GM12878 (cell line): ENCODE results near the gene DNAH1. TPM values are rescaled to one million over a fixed set of nuclear protein-coding genes. Genes with fewer than 3 reads are reported as not detected.

Experiments used
- ATF3 ChIP-seq: IDR thresholded peaks from 2 replicates; pipeline ENCODE4 v1.6.1; 2011; ENCODE audit warnings: low read depth, mild to moderate bottlenecking, low read length, moderate library complexity, borderline replicate concordance; ENCODE audit errors: extremely low read depth
- BMI1 ChIP-seq: fragments of 450-650 bp; IDR thresholded peaks from 2 replicates; pipeline ENCODE4 v1.6.1; 2016; ENCODE audit warnings: mild to moderate bottlenecking, moderate library complexity, borderline replicate concordance
- CHD4 ChIP-seq: fragments of 200-600 bp; sonication (generic); IDR thresholded peaks from 2 replicates; pipeline ENCODE4 v1.6.1; 2016; ENCODE audit warnings: mild to moderate bottlenecking
- CREB1 ChIP-seq: IDR thresholded peaks from 2 replicates; pipeline ENCODE4 v1.6.1; 2012; ENCODE audit warnings: low read depth, mild to moderate bottlenecking, inconsistent platforms
- CTCF ChIP-seq, 3 experiments: IDR thresholded peaks in 2 of 3; conservative IDR thresholded peaks in 1 of 3; 2 replicates each; pipeline ENCODE4 v1.5.1; 2011; ENCODE audit warnings: low read depth in 3 of 3, low read length in 3 of 3, mild to moderate bottlenecking in 3 of 3, control low read depth in 2 of 3, moderate library complexity in 2 of 3, inconsistent platforms in 1 of 3, mixed read lengths in 1 of 3; ENCODE audit not compliant: control insufficient read depth in 2 of 3, insufficient read depth in 1 of 3; ENCODE audit errors: extremely low read depth in 1 of 3
- FOXM1 ChIP-seq: IDR thresholded peaks from 2 replicates; pipeline ENCODE4 v1.6.1; 2012; ENCODE audit warnings: low read depth, mild to moderate bottlenecking, inconsistent platforms, low read length, moderate library complexity
- HDAC6 ChIP-seq: fragments of 200-600 bp; sonication (generic); IDR thresholded peaks from one replicate; pipeline ENCODE4 v1.8.0; 2017; ENCODE audit warnings: antibody characterized with exemption; ENCODE audit not compliant: unreplicated experiment
- MLLT1 ChIP-seq: fragments of 450-650 bp; IDR thresholded peaks from 2 replicates; pipeline ENCODE4 v1.6.1; 2016; ENCODE audit warnings: mild to moderate bottlenecking
- MTA2 ChIP-seq: fragments of 450-650 bp; IDR thresholded peaks from 2 replicates; pipeline ENCODE4 v1.6.1; 2016; ENCODE audit warnings: low read depth, mild to moderate bottlenecking, moderate library complexity
- NFYA ChIP-seq: IDR thresholded peaks from 2 replicates; pipeline ENCODE4 v1.6.1; 2011; ENCODE audit warnings: low read depth, mild to moderate bottlenecking, low read length, improper control_type of control experiment, borderline replicate concordance
- NRF1 ChIP-seq: conservative IDR thresholded peaks from 2 replicates; pipeline ENCODE4 v1.6.1; 2011; ENCODE audit warnings: mild to moderate bottlenecking, low read depth, low read length, improper control_type of control experiment
- PKNOX1 ChIP-seq: fragments of 450-650 bp; IDR thresholded peaks from 2 replicates; pipeline ENCODE4 v1.6.1; 2016; ENCODE audit warnings: mild to moderate bottlenecking
- POLR2A ChIP-seq: IDR thresholded peaks from 2 replicates; pipeline ENCODE4 v1.6.1; 2011; ENCODE audit warnings: low read depth, mild to moderate bottlenecking, low read length
- POLR2AphosphoS5 ChIP-seq: IDR thresholded peaks from 2 replicates; pipeline ENCODE4 v1.6.1; 2011; ENCODE audit warnings: mild to moderate bottlenecking, low read length, inconsistent platforms
- PRDM15 ChIP-seq: fragments of 450-650 bp; formaldehyde crosslinking; IDR thresholded peaks from 2 replicates; pipeline ENCODE4 v1.4.0; 2020; ENCODE audit warnings: mild to moderate bottlenecking, moderate library complexity
- RBBP5 ChIP-seq: fragments of 200-600 bp; sonication (generic); conservative IDR thresholded peaks from 2 replicates; pipeline ENCODE4 v1.6.1; 2016
- RELA ChIP-seq: fragments of 450-650 bp; IDR thresholded peaks from 2 replicates; pipeline ENCODE4 v1.8.0; 2014; ENCODE audit warnings: borderline replicate concordance; ENCODE audit not compliant: partially characterized antibody
- SMC3 ChIP-seq: IDR thresholded peaks from 2 replicates; pipeline ENCODE4 v1.6.1; 2011; ENCODE audit warnings: low read length, improper control_type of control experiment, borderline replicate concordance
- STAT1 ChIP-seq: fragments of 450-650 bp; conservative IDR thresholded peaks from 2 replicates; pipeline ENCODE4 v1.6.1; 2014; ENCODE audit warnings: antibody characterized with exemption, mild to moderate bottlenecking
- STAT3 ChIP-seq: IDR thresholded peaks from 2 replicates; pipeline ENCODE4 v1.6.1; 2011; ENCODE audit warnings: low read depth, low read length, improper control_type of control experiment
- ZNF24 ChIP-seq: fragments of 450-650 bp; IDR thresholded peaks from 2 replicates; pipeline ENCODE4 v1.6.1; 2017; ENCODE audit warnings: antibody characterized with exemption, mild to moderate bottlenecking
- ZNF274 ChIP-seq: IDR thresholded peaks from one replicate; pipeline ENCODE4 v1.8.0; 2011; ENCODE audit not compliant: insufficient read length, insufficient read depth
- ZNF384 ChIP-seq: IDR thresholded peaks from 2 replicates; pipeline ENCODE4 v1.6.1; 2012; ENCODE audit warnings: low read depth, mild to moderate bottlenecking, low read length, improper control_type of control experiment, borderline replicate concordance
- polyA plus RNA-seq, 11 experiments: library from polyadenylated mRNA; depleted of rRNA in 4 of 11; unstranded in 6 of 11; stranded (reverse) in 5 of 11; fragments of >200 nt; fragmentation: Nextera tagmentation in 4 of 11; fragmentation: Illumina TruSeq in 1 of 11; extraction: Ambion mirVana in 4 of 11; extraction: Trizol in 1 of 11; gene quantifications; 1 replicate in 1 of 11; 2 replicates in 10 of 11; pipeline versions ENCODE4 v1.2.1 to v1.2.3, GENCODE V29; 2011 to 2016; ENCODE audit warnings: inconsistent platforms in 2 of 11, missing spikeins in 2 of 11, low read depth in 1 of 11
- total RNA-seq, 4 experiments: library from RNA; depleted of rRNA in 3 of 4; stranded (reverse); fragments of >200 nt in 3 of 4; fragmentation: Illumina TruSeq in 1 of 4; extraction: Trizol in 1 of 4; gene quantifications; 2 replicates each; pipeline versions ENCODE4 v1.2.1 to v1.2.3, GENCODE V29; 2013 to 2021

Gene DNAH1
- total and polyA plus RNA-seq, 10 of the 15 experiments (the other 5 are each of a cell fraction or from before 2014, with no cell fraction given): 0.31 to 5.8 (median 2.7) TPM

- no peak for TF ChIP-seq PRDM15 (CRISPR knock-in tag)
- no peak for TF ChIP-seq STAT3
- TF ChIP-seq BMI1: no peak
- TF ChIP-seq SMC3: peak; percentile 21; the same call in 1 of the 2 replicates
- TF ChIP-seq ZNF274: no peak
- no peak for TF ChIP-seq FOXM1
- TF ChIP-seq NFYA: no peak
- peak in 2 of 3 experiments; percentile 10 to 29; a peak in 3 of 6 replicates for TF ChIP-seq CTCF (IDR thresholded peaks at IDR 0.05 in 2 of 3, conservative IDR thresholded peaks at IDR 0.05 in 1 of 3; ENCODE audit: control insufficient read depth in 2 of 3, extremely low read depth in 1 of 3, insufficient read depth in 1 of 3, low read depth in 3 of 3, low read length in 3 of 3)
- TF ChIP-seq STAT1: no peak
- no peak for TF ChIP-seq PKNOX1
- TF ChIP-seq CREB1: no peak
- TF ChIP-seq ATF3: no peak
- TF ChIP-seq HDAC6: no peak
- TF ChIP-seq MTA2: peak; percentile 43; the same call in 1 of the 2 replicates
- TF ChIP-seq CHD4: no peak
- TF ChIP-seq POLR2AphosphoS5: 0 out of 2 replicates have a peak, but pooled peaks have one; percentile 30
- TF ChIP-seq MLLT1: no peak
- TF ChIP-seq RELA: no peak
- TF ChIP-seq NRF1: no peak
- TF ChIP-seq ZNF24: 0 out of 2 replicates have a peak, but pooled peaks have one; percentile 45
- TF ChIP-seq RBBP5: no peak
- TF ChIP-seq ZNF384: peak; percentile 16; the same call in 1 of the 2 replicates
- TF ChIP-seq POLR2A: peak; percentile 65
Observed at GRCh38 chr3:52299879-52300611, 16.1 kb upstream of the DNAH1 start (continued).
